Suprapubic skin (tissue), 4 donors: ENCODE measurements around the gene RASGEF1C. TPM values are rescaled to one million over a fixed set of nuclear protein-coding genes. Genes with fewer than 3 reads are reported as not detected.
A peak's percentile ranks its signal among the peaks of the same experiment; 100 is the strongest.

Source experiments
- DNase-seq, 2 donors: peaks; one replicate each; pipeline ENCODE4 v3.0.0-alpha.2; 2019; ENCODE audit warnings: low spot score in 2 of 2
- H3K27ac ChIP-seq: fragments of 200-600 bp; sonication (generic); one replicate; pipeline ENCODE4 v1.5.1; 2019
- H3K27me3 ChIP-seq: fragments of 200-600 bp; sonication (generic); one replicate; pipeline ENCODE4 v1.5.1; 2019
- H3K36me3 ChIP-seq: fragments of 200-600 bp; sonication (generic); one replicate; pipeline ENCODE4 v1.5.1; 2019
- H3K4me1 ChIP-seq: fragments of 200-600 bp; sonication (generic); one replicate; pipeline ENCODE4 v1.5.1; 2019
- H3K4me3 ChIP-seq: fragments of 200-600 bp; sonication (generic); one replicate; pipeline ENCODE4 v1.5.1; 2019; ENCODE audit warnings: mild to moderate bottlenecking
- H3K9me3 ChIP-seq: fragments of 200-600 bp; sonication (generic); one replicate; pipeline ENCODE4 v1.5.1; 2019
- CTCF ChIP-seq, 2 donors: fragments of 200-600 bp in 1 of 2; fragments of 450-650 bp in 1 of 2; sonication (generic) in 1 of 2; IDR thresholded peaks; one replicate each; pipeline ENCODE4 v1.5.1; 2016 to 2019; ENCODE audit warnings: antibody characterized with exemption in 2 of 2, mild to moderate bottlenecking in 1 of 2, moderate library complexity in 1 of 2
- EP300 ChIP-seq: sonication (generic); formaldehyde crosslinking; IDR thresholded peaks from one replicate; pipeline ENCODE4 v1.6.1; 2017; ENCODE audit warnings: antibody characterized with exemption
- POLR2A ChIP-seq, 2 donors: fragments of 450-650 bp; IDR thresholded peaks; one replicate each; pipeline ENCODE4 v1.6.1; 2017; ENCODE audit warnings: antibody characterized with exemption in 2 of 2, mild to moderate bottlenecking in 2 of 2, moderate library complexity in 2 of 2
- POLR2AphosphoS5 ChIP-seq, 3 donors: sonication (generic); formaldehyde crosslinking; IDR thresholded peaks; one replicate each; pipeline ENCODE4 v1.6.1; 2017; ENCODE audit warnings: antibody characterized with exemption in 3 of 3
- WGBS: methylation state at CpG from one replicate; pipeline ENCODE4 v1.1.5; 2018; 5-methylcytosine and 5-hydroxymethylcytosine counted together
- total RNA-seq, 4 donors: library from RNA; depleted of rRNA; stranded (reverse); fragments of >200 nt; gene quantifications; one replicate each; pipeline ENCODE4 v1.1.0, GENCODE V29; 2016

RASGEF1C gene
- total RNA-seq, 4 donors from 2014 or later: 0.64 to 0.89 (median 0.81) TPM

GRCh38 chr5:180082633-180083420, 126.2 kb downstream of the RASGEF1C start:
- 65% methylated on average over 17 of the region's 17 CpGs for WGBS
- Histone ChIP-seq H3K36me3 (no peaks in the 10 kb centered on the region), H3K27ac (no peak overlapping the region), H3K4me3 (no peak overlapping the region), H3K27me3 (no peaks in the 10 kb centered on the region), H3K9me3 (no peaks in the 10 kb centered on the region), H3K4me1 (no peaks in the 10 kb centered on the region)
- TF ChIP-seq CTCF (IDR thresholded peaks at IDR 0.05) (no peak), POLR2A (IDR thresholded peaks at IDR 0.05) (no peak), EP300 (no peak)
- DNase-seq: no peak

- Histone ChIP-seq H3K4me3 (no peak overlapping the region), H3K4me1 (no peaks in the 10 kb centered on the region), H3K9me3 (no peaks in the 10 kb centered on the region), H3K36me3 (no peaks in the 10 kb centered on the region), H3K27ac (no peak overlapping the region), H3K27me3 (no peaks in the 10 kb centered on the region)
- no peak for TF ChIP-seq POLR2A (IDR thresholded peaks at IDR 0.05)
- TF ChIP-seq CTCF (IDR thresholded peaks at IDR 0.05): no peak
- no peak for TF ChIP-seq EP300
- no peak for TF ChIP-seq POLR2AphosphoS5 (IDR thresholded peaks at IDR 0.05)
- 75% methylated on average over 5 of the region's 5 CpGs for WGBS
- no peak for DNase-seq
Measured at GRCh38 chr5:180081481-180081880, 127.5 kb downstream of the RASGEF1C start.

GRCh38 chr5:180080486-180081280, 128.3 kb downstream of the RASGEF1C start:
- Histone ChIP-seq H3K4me1 (no peaks in the 10 kb centered on the region), H3K27me3 (no peaks in the 10 kb centered on the region), H3K36me3 (no peaks in the 10 kb centered on the region), H3K27ac (no peak overlapping the region), H3K4me3 (peak overlapping the region; percentile 13), H3K9me3 (no peaks in the 10 kb centered on the region)
- TF ChIP-seq POLR2A (IDR thresholded peaks at IDR 0.05) (peak in 1 of 2 donors; percentile 18), EP300 (no peak)
- no peak for DNase-seq
- 75% methylated on average over 17 of the region's 24 CpGs for WGBS

- Histone ChIP-seq H3K27ac (no peak overlapping the region), H3K27me3 (no peaks in the 10 kb centered on the region), H3K36me3 (no peaks in the 10 kb centered on the region), H3K4me1 (no peaks in the 10 kb centered on the region), H3K4me3 (peak overlapping the region; percentile 13), H3K9me3 (no peaks in the 10 kb centered on the region)
- TF ChIP-seq POLR2A (IDR thresholded peaks at IDR 0.05): no peak
- 65% methylated on average over 9 of the region's 14 CpGs for WGBS
- no peak for DNase-seq
Measured at GRCh38 chr5:180079702-180080466, 129.1 kb downstream of the RASGEF1C start.

GRCh38 chr5:180078348-180078747, 130.7 kb downstream of the RASGEF1C start:
- no peak for TF ChIP-seq POLR2A (IDR thresholded peaks at IDR 0.05)
- TF ChIP-seq EP300: no peak
- TF ChIP-seq CTCF (IDR thresholded peaks at IDR 0.05): no peak
- TF ChIP-seq POLR2AphosphoS5 (IDR thresholded peaks at IDR 0.05): no peak
- Histone ChIP-seq H3K36me3 (no peaks in the 10 kb centered on the region), H3K27me3 (no peaks in the 10 kb centered on the region), H3K27ac (no peak overlapping the region), H3K4me3 (no peak overlapping the region), H3K9me3 (no peaks in the 10 kb centered on the region), H3K4me1 (no peaks in the 10 kb centered on the region)
- WGBS: 77% methylated on average over 9 of the region's 9 CpGs
- DNase-seq: no peak
